GM12878 (cell line): ENCODE measurements around the gene UBA6. TPM values are rescaled to one million over a fixed set of nuclear protein-coding genes. Genes with fewer than 3 reads are reported as not detected.

ENCODE experiments used
- ATAC-seq: fragments of 200-7000 bp; cut with Tn5 transposase; 3 replicates; pipeline ENCODE4 v1.9.1; 2020; ENCODE audit warnings: mild to moderate bottlenecking, moderate library complexity
- BruUV-seq: library from RNA; stranded (reverse); fragments of 400-500 nt; replicated peaks from 2 replicates; lab custom pipeline; 2021; lab: Mats Ljungman, UMichigan
- CTCF ChIA-PET: fragments of 300-600 bp; sonication (Branson Sonifier 250); formaldehyde crosslinking; extraction: SDS; loops from one replicate; lab custom pipeline; 2021; ENCODE audit warnings: inconsistent platforms; lab: Yijun Ruan, JAX
- POLR2A ChIA-PET: fragments of 350-600 bp; formaldehyde crosslinking; extraction: SDS; loops from one replicate; lab custom pipeline; 2021; ENCODE audit warnings: inconsistent platforms; lab: Charles Lee
- RAD21 ChIA-PET: fragments of 300-600 bp; sonication (Branson Sonifier 250); formaldehyde crosslinking; loops from one replicate; lab custom pipeline; 2023; ENCODE audit warnings: antibody characterized with exemption; ENCODE audit not compliant: unreplicated experiment; lab: Charles Lee
- SMC1A ChIA-PET: fragments of 300-600 bp; sonication (Branson Sonifier 250); formaldehyde crosslinking; loops from one replicate; lab custom pipeline; 2023; ENCODE audit not compliant: unreplicated experiment, uncharacterized antibody; lab: Charles Lee
- DNase-seq: peaks from one replicate; pipeline ENCODE4 v3.0.0-alpha.2; 2011; ENCODE audit warnings: low read depth, low spot score
- FAIRE-seq: peaks from 3 replicates; lab custom pipeline; 2011; peaks lifted over from hg19 to GRCh38; lab: Jason Lieb, UNC
- H2AFZ ChIP-seq: 2 replicates; pipeline ENCODE4 v1.6.0; 2011; ENCODE audit warnings: low read depth, low read length, control low read depth; ENCODE audit not compliant: control insufficient read depth
- H3K27ac ChIP-seq: 2 replicates; pipeline ENCODE4 v1.5.1; 2011; ENCODE audit warnings: control low read depth; ENCODE audit not compliant: control insufficient read depth, insufficient read depth
- H3K27me3 ChIP-seq, 2 experiments: replicated peaks in 1 of 2; 2 replicates each; pipeline versions ENCODE4 v1.6.0 to v1.6.1; 2011; ENCODE audit warnings: low read length in 1 of 2; ENCODE audit not compliant: control insufficient read depth in 2 of 2, insufficient read depth in 2 of 2
- H3K36me3 ChIP-seq, 2 experiments: 2 replicates each; pipeline ENCODE4 v1.5.1; 2011; ENCODE audit warnings: low read length in 1 of 2; ENCODE audit not compliant: control insufficient read depth in 2 of 2, insufficient read depth in 2 of 2
- H3K4me1 ChIP-seq: 2 replicates; pipeline ENCODE4 v1.6.1; 2011; ENCODE audit warnings: mild to moderate bottlenecking, low read length, moderate library complexity, mixed read lengths; ENCODE audit not compliant: control insufficient read depth, insufficient read depth
- H3K4me2 ChIP-seq: 2 replicates; pipeline ENCODE4 v1.6.0; 2011; ENCODE audit warnings: control low read depth; ENCODE audit not compliant: control insufficient read depth, insufficient read depth
- H3K4me3 ChIP-seq: fragments of 200-600 bp; sonication (generic); 2 replicates; pipeline ENCODE4 v1.5.1; 2016
- H3K79me2 ChIP-seq: 2 replicates; pipeline ENCODE4 v1.6.0; 2011; ENCODE audit warnings: low read length; ENCODE audit not compliant: control insufficient read depth, insufficient read depth
- H3K9ac ChIP-seq: 2 replicates; pipeline ENCODE4 v1.8.0; 2011; ENCODE audit warnings: low read length, control low read depth, mixed read lengths; ENCODE audit not compliant: control insufficient read depth, insufficient read depth
- H3K9me3 ChIP-seq: replicated peaks from 3 replicates; pipeline ENCODE4 v1.5.1; 2011; ENCODE audit warnings: mild to moderate bottlenecking, low read length; ENCODE audit not compliant: control insufficient read depth, insufficient read depth
- H4K20me1 ChIP-seq: 2 replicates; pipeline ENCODE4 v1.6.0; 2011; ENCODE audit not compliant: control insufficient read depth, insufficient read depth
- ASH2L ChIP-seq: fragments of 300-600, 200-600 bp; sonication (generic); IDR thresholded peaks from 2 replicates; pipeline ENCODE4 v1.6.1; 2017; ENCODE audit warnings: low read depth, mild to moderate bottlenecking, borderline replicate concordance
- ATF3 ChIP-seq: IDR thresholded peaks from 2 replicates; pipeline ENCODE4 v1.6.1; 2011; ENCODE audit warnings: low read depth, mild to moderate bottlenecking, low read length, moderate library complexity, borderline replicate concordance; ENCODE audit errors: extremely low read depth
- EED ChIP-seq: sonication (generic); IDR thresholded peaks from 2 replicates; pipeline ENCODE4 v1.6.1; 2016; ENCODE audit warnings: antibody characterized with exemption, low read depth
- GABPA ChIP-seq: IDR thresholded peaks from 2 replicates; pipeline ENCODE4 v1.6.1; 2014; ENCODE audit warnings: antibody characterized with exemption, low read depth, mild to moderate bottlenecking, inconsistent platforms
- KDM1A ChIP-seq: fragments of 200-600 bp; sonication (generic); IDR thresholded peaks from 2 replicates; pipeline ENCODE4 v1.6.1; 2016; ENCODE audit warnings: borderline replicate concordance
- MYC ChIP-seq: IDR thresholded peaks from 2 replicates; pipeline ENCODE4 v1.6.1; 2011; ENCODE audit warnings: mild to moderate bottlenecking, low read length, moderate library complexity, inconsistent platforms; ENCODE audit not compliant: insufficient read depth, insufficient replicate concordance, insufficient read length, severe bottlenecking
- NKRF ChIP-seq: fragments of 450-650 bp; conservative IDR thresholded peaks from 2 replicates; pipeline ENCODE4 v1.6.1; 2017; ENCODE audit warnings: mild to moderate bottlenecking, moderate library complexity
- NR2C2 ChIP-seq: IDR thresholded peaks from 2 replicates; pipeline ENCODE4 v1.6.1; 2011; ENCODE audit warnings: borderline replicate concordance, low read depth; ENCODE audit not compliant: control insufficient read depth, insufficient read length
- POLR2A ChIP-seq: IDR thresholded peaks from 2 replicates; pipeline ENCODE4 v1.6.1; 2011; ENCODE audit warnings: low read depth, mild to moderate bottlenecking, low read length
- POLR2AphosphoS2 ChIP-seq: IDR thresholded peaks from 2 replicates; pipeline ENCODE4 v1.6.1; 2011; ENCODE audit warnings: low read depth, mild to moderate bottlenecking, low read length, improper control_type of control experiment, moderate library complexity
- RAD51 ChIP-seq: fragments of 450-650 bp; IDR thresholded peaks from 2 replicates; pipeline ENCODE4 v1.6.1; 2016; ENCODE audit warnings: moderate library complexity, mild to moderate bottlenecking, inconsistent platforms
- SIX5 ChIP-seq: IDR thresholded peaks from 2 replicates; pipeline ENCODE4 v1.6.1; 2011; ENCODE audit warnings: mild to moderate bottlenecking, low read depth, low read length, moderate library complexity; ENCODE audit not compliant: severe bottlenecking
- SUPT20H ChIP-seq: IDR thresholded peaks from 2 replicates; pipeline ENCODE4 v1.6.1; 2011; ENCODE audit warnings: low read depth, mild to moderate bottlenecking, low read length, moderate library complexity, borderline replicate concordance; ENCODE audit not compliant: control insufficient read depth
- TBL1XR1 ChIP-seq: IDR thresholded peaks from 2 replicates; pipeline ENCODE4 v1.6.1; 2012; ENCODE audit warnings: low read depth, low read length, improper control_type of control experiment
- TCF7 ChIP-seq: IDR thresholded peaks from 2 replicates; pipeline ENCODE4 v1.6.1; 2014; ENCODE audit warnings: antibody characterized with exemption, borderline replicate concordance
- ZNF207 ChIP-seq: fragments of 450-650 bp; IDR thresholded peaks from 2 replicates; pipeline ENCODE4 v1.6.1; 2014; ENCODE audit warnings: antibody characterized with exemption, mild to moderate bottlenecking, borderline replicate concordance
- ZNF24 ChIP-seq: fragments of 450-650 bp; IDR thresholded peaks from 2 replicates; pipeline ENCODE4 v1.6.1; 2017; ENCODE audit warnings: antibody characterized with exemption, mild to moderate bottlenecking
- WGBS: methylation state at CpG from one replicate; pipeline ENCODE4 v1.1.6; 2016; ENCODE audit warnings: low lambda C conversion rate; ENCODE audit not compliant: insufficient replicate concordance, insufficient coverage; ENCODE audit errors: missing lambda C conversion rate; 5-methylcytosine and 5-hydroxymethylcytosine counted together
- in situ Hi-C: fragments of 300-500 bp; cut with MboI; formaldehyde crosslinking; loops from 9 replicates; pipeline ENCODE4 v1.14.3; 2018; ENCODE audit warnings: mixed read lengths
- intact Hi-C: fragments of 100-400 bp; cut with micrococcal nuclease; formaldehyde crosslinking; loops from one replicate; pipeline ENCODE4 v1.14.2; 2022; ENCODE audit not compliant: unreplicated experiment
- polyA plus RNA-seq, 11 experiments: library from polyadenylated mRNA; depleted of rRNA in 4 of 11; unstranded in 6 of 11; stranded (reverse) in 5 of 11; fragments of >200 nt; fragmentation: Nextera tagmentation in 4 of 11; fragmentation: Illumina TruSeq in 1 of 11; extraction: Ambion mirVana in 4 of 11; extraction: Trizol in 1 of 11; gene quantifications; 1 replicate in 1 of 11; 2 replicates in 10 of 11; pipeline versions ENCODE4 v1.2.1 to v1.2.3, GENCODE V29; 2011 to 2016; ENCODE audit warnings: inconsistent platforms in 2 of 11, missing spikeins in 2 of 11, low read depth in 1 of 11
- total RNA-seq, 4 experiments: library from RNA; depleted of rRNA in 3 of 4; stranded (reverse); fragments of >200 nt in 3 of 4; fragmentation: Illumina TruSeq in 1 of 4; extraction: Trizol in 1 of 4; gene quantifications; 2 replicates each; pipeline versions ENCODE4 v1.2.1 to v1.2.3, GENCODE V29; 2013 to 2021

Gene UBA6
- total and polyA plus RNA-seq, 10 of the 15 experiments (the other 5 are each of a cell fraction or from before 2014, with no cell fraction given) = 7.9 to 70.6 (median 34.7) TPM

- WGBS = 49% methylated on average over 3 of the region's 3 CpGs
- ChIA-PET POLR2A (no interaction called here), CTCF (interaction anchor here (0.7 kb wide), 1 partner anchor 1960 kb away, joined by 3 read pairs; no protein-coding TSS in a partner anchor), SMC1A (interaction anchor here (0.6 to 2.0 kb wide), 4 partner anchors 13 to 689 kb away, joined by 3 to 5 read pairs (median 4); no protein-coding TSS in a partner anchor), RAD21 (no interaction called here)
- intact Hi-C loops (loop anchor here (5.0 kb wide), 1 partner anchor 35 kb away; no protein-coding TSS in a partner anchor), in situ Hi-C loops (no loop called here)
- H3K79me2 ChIP-seq = no peaks in the 10 kb centered on the region
- H2AFZ ChIP-seq = no peak overlapping the region
- DNase-seq (no peak), ATAC-seq (peak; percentile 40; the same call in 1 of the 3 replicates), FAIRE-seq (no peak)
- H3K9ac ChIP-seq = no peak overlapping the region
- H3K27me3 ChIP-seq = no peaks in the 10 kb centered on the region
- H3K27ac ChIP-seq = no peak overlapping the region
- H4K20me1 ChIP-seq = no peaks in the 10 kb centered on the region
- H3K36me3 ChIP-seq = peaks cover 0 to 19% of the 10 kb centered on the region in 2 experiments; a peak in 1 of 4 replicates
- no peak overlapping the region for H3K4me2 ChIP-seq
- no TSS peak for BruUV-seq
- no peak for TF ChIP-seq POLR2A
- TF ChIP-seq TCF7 = no peak
- no peak for TF ChIP-seq NR2C2
- no peak for TF ChIP-seq MYC
- TF ChIP-seq SUPT20H = no peak
- TF ChIP-seq ZNF24 = no peak
- TF ChIP-seq ZNF207 = no peak
- no peak for TF ChIP-seq SIX5
- no peak for TF ChIP-seq ASH2L
- no peak for TF ChIP-seq NKRF
- no peak for TF ChIP-seq POLR2AphosphoS2
- no peak for TF ChIP-seq EED
- no peak for TF ChIP-seq RAD51
- TF ChIP-seq ATF3 = no peak
- TF ChIP-seq TBL1XR1 = no peak
- TF ChIP-seq KDM1A = no peak
- TF ChIP-seq GABPA = no peak
- no peaks in the 10 kb centered on the region for H3K4me1 ChIP-seq
- H3K4me3 ChIP-seq = no peak overlapping the region
- no peaks in the 10 kb centered on the region for H3K9me3 ChIP-seq
Observed at GRCh38 chr4:67632492-67632891, 68.5 kb downstream of the UBA6 start.
